ENCODE data around the gene ATP2B3.

DNA sequence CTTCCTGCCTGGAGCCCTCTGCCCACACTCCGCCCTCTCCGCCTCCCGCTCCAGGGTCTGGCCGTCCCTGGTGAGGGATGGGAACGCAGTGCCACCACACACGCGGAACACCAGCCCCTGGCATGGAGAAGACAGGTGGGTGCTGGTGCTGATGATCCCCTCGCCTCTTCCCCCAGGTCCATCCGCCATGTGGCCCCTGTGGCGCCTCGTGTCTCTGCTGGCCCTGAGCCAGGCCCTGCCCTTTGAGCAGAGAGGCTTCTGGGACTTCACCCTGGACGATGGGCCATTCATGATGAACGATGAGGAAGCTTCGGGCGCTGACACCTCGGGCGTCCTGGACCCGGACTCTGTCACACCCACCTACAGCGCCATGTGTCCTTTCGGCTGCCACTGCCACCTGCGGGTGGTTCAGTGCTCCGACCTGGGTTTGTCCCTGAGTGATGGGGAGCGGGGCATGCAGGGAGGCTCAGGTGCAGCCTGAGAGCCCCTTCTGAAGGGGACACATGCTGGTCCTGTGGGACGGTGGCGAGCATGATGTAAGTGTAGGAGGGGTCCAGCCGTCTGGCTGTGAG is 12.9 kb upstream of the ATP2B3 start:
- TF ChIP-seq, protein P1, sequence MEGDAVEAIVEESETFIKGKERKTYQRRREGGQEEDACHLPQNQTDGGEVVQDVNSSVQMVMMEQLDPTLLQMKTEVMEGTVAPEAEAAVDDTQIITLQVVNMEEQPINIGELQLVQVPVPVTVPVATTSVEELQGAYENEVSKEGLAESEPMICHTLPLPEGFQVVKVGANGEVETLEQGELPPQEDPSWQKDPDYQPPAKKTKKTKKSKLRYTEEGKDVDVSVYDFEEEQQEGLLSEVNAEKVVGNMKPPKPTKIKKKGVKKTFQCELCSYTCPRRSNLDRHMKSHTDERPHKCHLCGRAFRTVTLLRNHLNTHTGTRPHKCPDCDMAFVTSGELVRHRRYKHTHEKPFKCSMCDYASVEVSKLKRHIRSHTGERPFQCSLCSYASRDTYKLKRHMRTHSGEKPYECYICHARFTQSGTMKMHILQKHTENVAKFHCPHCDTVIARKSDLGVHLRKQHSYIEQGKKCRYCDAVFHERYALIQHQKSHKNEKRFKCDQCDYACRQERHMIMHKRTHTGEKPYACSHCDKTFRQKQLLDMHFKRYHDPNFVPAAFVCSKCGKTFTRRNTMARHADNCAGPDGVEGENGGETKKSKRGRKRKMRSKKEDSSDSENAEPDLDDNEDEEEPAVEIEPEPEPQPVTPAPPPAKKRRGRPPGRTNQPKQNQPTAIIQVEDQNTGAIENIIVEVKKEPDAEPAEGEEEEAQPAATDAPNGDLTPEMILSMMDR (IDR thresholded peaks at IDR 0.05): no peak
- TF ChIP-seq POLR2AphosphoS5 (IDR thresholded peaks at IDR 0.05; ENCODE audit: insufficient read depth in 1 of 2, low read depth in 1 of 2) (no peak), POLR2A (IDR thresholded peaks at IDR 0.05) (no peak)
